GM18519 (cell line): ENCODE results near the gene KISS1R.
A peak's percentile ranks its signal among the peaks of the same experiment; 100 is the strongest.

ENCODE experiments used
- ATAC-seq: cut with Tn5 transposase; IDR thresholded peaks from one replicate; pipeline ENCODE4 v1.9.1; 2021; ENCODE audit warnings: mild to moderate bottlenecking, moderate library complexity; ENCODE audit not compliant: unreplicated experiment, low FRiP score

Gene KISS1R

GRCh38 chr19:934865-935479 is 17.8 kb downstream of the KISS1R start:
- no peak for ATAC-seq

- ATAC-seq = no peak
These were observed 19.0 kb downstream of the KISS1R start for GRCh38 chr19:936175-936546.

DNA sequence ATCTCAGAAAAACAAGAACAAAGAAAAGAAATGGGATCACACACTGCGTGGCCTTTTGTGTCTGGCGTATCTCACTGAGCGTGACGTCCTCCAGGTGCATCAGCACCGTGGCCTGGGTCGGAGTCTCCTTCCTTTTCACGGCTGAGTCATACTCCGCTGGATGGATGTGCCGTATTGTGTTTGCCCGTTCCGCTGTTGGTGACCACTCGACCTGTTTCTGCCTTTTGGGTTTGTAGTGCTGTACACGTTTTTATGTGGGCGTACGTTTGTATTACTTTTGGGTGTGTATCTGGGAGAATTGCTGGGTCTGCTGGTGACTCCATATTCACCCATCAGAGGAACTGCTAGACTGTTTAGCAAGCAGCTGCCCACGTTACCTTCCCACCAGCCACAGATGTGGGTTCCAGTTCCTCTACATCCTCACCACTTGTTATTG is 20.1 kb downstream of the KISS1R start:
- ATAC-seq = no peak

DNA sequence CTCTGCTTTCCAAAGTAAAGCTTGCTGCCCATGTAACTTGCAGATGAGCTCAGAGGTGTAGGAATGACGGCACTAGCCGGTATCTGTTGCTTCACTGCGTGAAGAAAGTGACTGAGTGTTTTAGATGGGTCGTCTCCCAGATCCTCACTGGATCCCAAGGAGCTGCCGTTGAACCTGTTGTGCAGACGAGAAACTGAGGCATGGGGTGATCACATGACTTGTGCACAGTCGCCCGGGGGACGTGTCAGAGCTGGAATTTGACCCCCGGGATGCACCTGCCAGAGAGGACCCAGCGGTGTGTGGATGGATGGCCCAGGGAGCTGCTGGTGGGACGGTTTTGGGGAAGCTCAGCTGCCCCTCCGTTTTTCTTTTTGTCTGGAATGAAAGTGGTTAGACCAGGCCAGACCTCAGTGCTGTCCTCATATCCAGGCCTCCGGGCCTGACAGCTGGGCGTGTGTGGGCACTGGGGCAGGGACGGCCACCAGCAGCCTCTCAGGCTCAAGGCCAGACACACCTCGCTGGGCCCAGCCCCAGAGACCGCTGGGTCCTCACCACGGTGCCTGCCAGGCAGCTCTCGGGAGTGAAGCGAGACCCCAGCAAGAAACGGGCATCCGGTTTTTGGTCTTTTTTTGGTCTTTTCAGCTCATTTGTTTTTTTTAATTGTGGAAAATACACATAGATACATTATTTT is 21.2 kb downstream of the KISS1R start:
- ATAC-seq = no peak

DNA sequence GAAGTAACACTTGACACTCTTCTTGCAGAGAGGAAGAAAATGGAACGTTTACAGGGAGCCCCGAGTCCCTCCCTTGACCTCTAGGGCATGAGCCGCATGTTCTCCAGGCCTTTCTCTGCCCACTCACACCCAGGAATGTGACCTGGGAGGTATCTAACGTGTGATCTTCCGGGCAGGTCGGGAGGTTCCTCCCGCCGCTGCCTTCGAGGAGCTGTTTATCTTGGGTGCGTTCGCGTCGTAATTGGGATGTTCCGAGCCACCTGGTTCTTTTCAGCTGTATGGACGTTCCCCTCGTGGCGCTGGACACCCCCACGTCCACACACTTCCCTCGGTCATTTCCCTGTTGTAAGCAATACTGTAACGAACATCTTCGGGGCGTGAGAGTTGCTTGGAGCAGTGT is 22.3 kb downstream of the KISS1R start:
- no peak for ATAC-seq

DNA sequence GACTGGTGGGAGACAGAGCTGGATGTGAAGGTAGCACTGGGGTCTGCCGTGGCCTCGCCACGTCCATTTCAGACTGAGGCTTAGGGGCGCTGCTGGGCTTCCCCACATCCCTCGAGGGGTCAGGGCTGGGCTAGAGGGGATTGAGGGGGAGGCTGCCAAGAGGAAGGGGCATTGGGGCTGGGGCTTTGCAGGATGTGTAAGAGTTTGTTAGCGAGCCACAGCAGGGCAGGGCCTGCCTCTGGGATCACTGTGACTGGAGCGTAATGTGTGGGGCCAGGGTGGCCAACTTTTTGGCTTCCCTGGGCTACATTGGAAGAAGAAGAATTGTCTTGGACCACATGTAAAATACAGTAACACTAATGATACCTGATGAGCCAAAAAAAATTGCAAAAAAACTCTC is 22.8 kb downstream of the KISS1R start:
- ATAC-seq = no peak

GRCh38 chr19:940591-941291 is 23.6 kb downstream of the KISS1R start:
- ATAC-seq = no peak

DNA sequence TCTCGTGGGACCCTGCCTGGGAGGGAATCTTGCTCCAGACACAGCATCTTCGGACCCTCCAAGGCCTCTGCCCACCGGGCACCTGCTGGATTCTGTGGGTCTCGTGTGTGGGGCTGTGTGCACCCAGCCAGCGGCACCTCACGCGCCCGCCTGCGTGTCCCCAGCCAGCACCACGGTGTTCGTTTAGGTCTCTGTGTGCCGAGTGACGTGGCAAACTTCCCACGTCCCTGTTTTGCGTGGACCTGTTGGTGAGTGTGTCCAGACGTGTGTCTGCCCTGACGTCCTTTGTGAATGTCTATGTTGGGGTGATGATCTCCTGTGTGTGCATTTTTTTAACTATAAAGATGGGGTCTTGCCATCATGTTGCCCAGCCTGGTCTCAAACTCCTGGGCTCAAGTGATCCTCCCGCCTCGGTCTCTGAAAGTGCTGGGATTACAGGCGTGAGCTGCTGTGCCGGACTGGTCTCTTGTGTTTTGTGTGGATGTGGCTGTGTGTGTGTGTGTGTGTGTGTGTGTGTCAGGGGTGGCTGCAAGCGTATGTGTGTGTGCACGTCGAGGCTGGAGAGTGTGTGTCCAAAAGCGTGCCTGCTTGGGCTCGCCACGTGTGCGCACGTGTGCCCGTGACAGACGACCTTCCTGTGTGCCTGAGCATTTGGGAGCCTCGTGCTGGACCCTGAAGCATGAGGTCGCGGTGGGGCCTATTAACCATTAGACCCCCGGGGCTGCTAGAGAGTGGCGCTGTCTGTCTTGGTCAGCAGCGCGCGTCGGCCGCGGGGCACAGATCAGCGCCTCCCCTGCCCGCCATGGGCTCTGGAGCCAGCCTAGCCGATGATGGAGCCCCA is 24.4 kb downstream of the KISS1R start:
- no peak for ATAC-seq

GRCh38 chr19:942133-942645 is 25.1 kb downstream of the KISS1R start:
- ATAC-seq = no peak

- ATAC-seq = no peak
These were observed 26.5 kb downstream of the KISS1R start for GRCh38 chr19:943551-944170.

- ATAC-seq = no peak
These were observed 27.0 kb downstream of the KISS1R start for GRCh38 chr19:944171-944567.

DNA sequence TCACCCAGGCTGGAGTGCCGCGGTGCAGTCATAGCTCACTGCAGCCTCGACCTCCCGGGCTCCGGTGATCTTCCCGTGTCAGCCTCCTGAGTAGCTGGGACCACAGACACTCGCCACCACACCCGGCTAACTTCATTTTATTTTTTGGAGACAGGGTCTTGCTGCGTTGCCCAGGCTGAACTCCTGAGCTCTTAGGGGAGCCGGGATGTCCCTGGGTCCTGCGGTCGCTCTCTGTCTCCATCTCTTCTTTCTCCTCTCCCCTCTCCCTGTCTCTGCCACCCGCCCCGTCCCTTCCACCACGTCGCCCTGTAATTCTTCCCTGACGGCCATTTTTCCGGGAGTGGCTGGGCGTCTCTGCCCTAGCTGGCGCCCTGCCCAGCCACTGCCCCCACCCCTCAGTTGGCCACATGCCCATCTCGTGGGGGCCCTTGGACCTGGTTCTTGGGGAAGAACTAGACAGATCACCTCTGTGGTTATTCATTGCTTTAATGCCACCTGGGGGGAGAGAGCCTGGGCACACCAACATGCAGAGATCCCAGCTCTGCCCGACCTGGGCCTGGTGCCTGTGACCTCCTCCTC is 27.6 kb downstream of the KISS1R start:
- no peak for ATAC-seq

DNA sequence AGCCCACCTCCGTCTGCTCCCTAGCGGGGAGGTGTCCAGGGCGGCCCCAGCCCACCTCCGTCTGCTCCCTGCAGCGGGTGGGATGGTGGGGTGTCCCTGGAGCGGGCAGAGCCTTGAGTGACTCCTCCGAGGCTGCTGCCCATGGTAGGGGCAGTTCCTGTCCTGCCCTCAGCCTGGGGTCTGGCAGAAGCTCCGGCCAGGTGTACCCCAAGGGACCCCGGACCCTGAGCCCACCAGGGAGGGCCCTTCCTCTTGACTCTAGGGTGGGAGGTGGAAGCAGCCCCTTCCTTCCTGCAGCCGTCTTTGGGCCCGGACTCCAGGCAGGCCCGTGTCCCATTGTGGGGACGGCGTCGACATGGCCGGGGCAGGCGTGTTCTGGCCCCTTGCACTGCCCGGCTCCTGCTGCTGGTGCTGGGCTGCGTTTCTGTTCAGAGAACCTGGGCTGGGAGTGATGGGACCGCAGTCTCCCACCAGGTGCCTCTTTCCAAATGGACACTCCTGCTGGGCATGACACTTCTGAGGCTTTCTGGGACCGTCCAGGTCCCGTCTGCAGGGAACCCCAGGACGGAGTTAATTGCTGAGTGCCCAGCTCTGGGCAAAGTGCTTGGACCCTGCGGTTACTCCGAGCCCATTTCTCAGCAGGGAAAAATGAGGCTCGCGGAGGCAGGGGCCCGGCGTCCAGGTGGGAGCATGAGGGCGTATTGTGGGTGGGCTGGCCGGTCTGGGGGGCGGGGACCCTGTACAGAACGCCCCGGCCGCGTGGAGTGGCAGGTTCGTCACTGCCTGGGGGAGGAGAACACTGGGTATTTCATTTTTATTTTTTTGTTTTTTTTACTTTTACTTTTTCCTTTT is 28.5 kb downstream of the KISS1R start:
- ATAC-seq = no peak

DNA sequence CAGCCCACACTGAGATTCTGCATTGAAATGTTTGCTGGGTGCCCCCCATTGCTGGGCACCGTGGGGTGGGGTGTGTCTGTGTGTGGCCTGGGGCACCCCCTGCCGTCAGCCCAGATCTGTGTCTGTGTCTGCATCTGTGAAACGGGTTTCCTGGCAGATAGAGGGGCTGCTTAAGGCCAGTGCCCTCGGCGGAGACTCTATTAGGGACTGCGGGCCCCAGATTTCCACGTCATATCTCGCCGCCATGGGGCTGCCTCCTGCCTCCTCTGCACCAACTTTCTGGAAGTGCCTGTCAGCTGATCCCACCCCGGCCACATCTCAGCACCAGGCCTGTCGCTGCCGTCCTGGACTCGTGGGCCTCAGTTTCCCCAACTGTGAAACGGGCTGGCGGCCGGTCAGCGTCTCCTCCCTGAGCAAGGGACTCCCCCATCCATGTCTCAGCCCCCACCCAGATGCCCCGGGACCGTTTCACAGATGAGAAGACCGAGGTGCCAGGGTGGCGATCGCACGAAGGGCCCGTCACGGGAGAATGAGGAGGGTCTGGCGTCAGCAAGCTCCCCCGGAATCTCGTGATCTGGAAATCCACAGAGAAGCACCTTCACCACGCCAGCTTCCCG is 30.1 kb downstream of the KISS1R start:
- no peak for ATAC-seq

- peak; percentile 46 for ATAC-seq
These were observed 30.8 kb downstream of the KISS1R start for GRCh38 chr19:947707-948539.

DNA sequence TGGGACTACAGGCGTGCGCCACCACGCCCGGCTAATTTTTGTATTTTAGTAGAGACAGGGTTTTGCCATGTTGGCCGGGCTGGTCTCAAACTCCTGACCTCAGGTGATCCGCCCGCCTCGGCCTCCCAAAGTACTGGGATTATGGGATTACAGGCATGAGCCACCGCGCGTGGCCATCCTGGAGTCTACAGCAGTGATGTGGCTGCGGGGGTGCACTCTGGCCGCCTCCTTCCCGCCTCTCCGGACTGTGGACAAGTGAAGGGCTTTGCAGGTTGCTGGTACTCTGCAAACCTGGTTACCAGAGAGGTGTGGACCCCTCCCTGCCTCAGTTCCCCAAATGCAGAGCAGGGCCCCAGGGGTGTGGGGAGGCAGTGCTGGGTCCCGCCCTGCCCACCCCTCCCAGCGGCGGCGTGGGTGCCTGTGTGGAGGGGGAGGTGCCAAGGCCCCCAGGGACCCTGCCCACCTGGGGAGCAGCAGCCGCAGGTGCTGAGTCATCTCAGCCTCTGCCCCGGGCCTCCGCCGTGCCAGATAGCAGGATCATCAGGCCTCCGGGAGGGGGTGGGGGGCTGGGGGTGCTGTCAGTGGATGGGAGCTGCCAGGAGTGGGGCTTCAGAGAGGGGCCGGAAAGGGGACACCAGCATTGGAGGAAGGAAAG is 31.8 kb downstream of the KISS1R start:
- ATAC-seq = no peak

- no peak for ATAC-seq
These were observed 33.4 kb downstream of the KISS1R start for GRCh38 chr19:950352-951066.
